Tibial nerve (tissue), 4 donors: ENCODE measurements around the gene MYO1B. TPM values are rescaled to one million over a fixed set of nuclear protein-coding genes. Genes with fewer than 3 reads are reported as not detected.

Experiments
- DNase-seq, 2 donors: peaks; one replicate each; pipeline ENCODE4 v3.0.0-alpha.2; 2019; ENCODE audit warnings: low spot score in 2 of 2
- H3K27ac ChIP-seq, 4 donors: fragments of 200-600 bp; sonication (generic) in 3 of 4; one replicate each; pipeline ENCODE4 v1.5.1; 2017 to 2019; ENCODE audit warnings: mild to moderate bottlenecking in 1 of 4
- H3K27me3 ChIP-seq, 2 donors: fragments of 200-600 bp; sonication (generic) in 1 of 2; one replicate each; pipeline versions ENCODE4 v1.5.1 to v1.6.0; 2017 to 2019
- H3K36me3 ChIP-seq, 3 donors: fragments of 200-600 bp; sonication (generic); one replicate each; pipeline ENCODE4 v1.5.1; 2018 to 2019
- H3K4me1 ChIP-seq, 4 donors: fragments of 200-600 bp; sonication (generic) in 3 of 4; one replicate each; pipeline ENCODE4 v1.5.1; 2017 to 2019
- H3K4me3 ChIP-seq, 4 donors: fragments of 200-600 bp; sonication (generic) in 3 of 4; one replicate each; pipeline ENCODE4 v1.5.1; 2017 to 2019; ENCODE audit warnings: mild to moderate bottlenecking in 1 of 4, moderate library complexity in 1 of 4
- H3K9me3 ChIP-seq, 4 donors: fragments of 200-600 bp; sonication (generic) in 3 of 4; one replicate each; pipeline ENCODE4 v1.5.1; 2017 to 2019
- EP300 ChIP-seq, 2 donors: sonication (generic); formaldehyde crosslinking; IDR thresholded peaks; one replicate each; pipeline ENCODE4 v1.6.1; 2017; ENCODE audit warnings: antibody characterized with exemption in 2 of 2, mild to moderate bottlenecking in 1 of 2
- POLR2A ChIP-seq, 2 donors: fragments of 450-650 bp; IDR thresholded peaks; one replicate each; pipeline ENCODE4 v1.6.1; 2017; ENCODE audit warnings: antibody characterized with exemption in 2 of 2, mild to moderate bottlenecking in 2 of 2, moderate library complexity in 2 of 2
- WGBS, 2 donors: methylation state at CpG; one replicate each; pipeline ENCODE4 v1.1.5; 2018; 5-methylcytosine and 5-hydroxymethylcytosine counted together
- total RNA-seq, 4 donors: library from RNA; depleted of rRNA; stranded (reverse); fragments of >200 nt; gene quantifications; one replicate each; pipeline ENCODE4 v1.1.0, GENCODE V29; 2016
- TF ChIP-seq, protein P1 (sequence below), 5 experiments: fragments of 200-600 bp in 3 of 5; fragments of 450-650 bp in 2 of 5; sonication (generic) in 3 of 5; IDR thresholded peaks; one replicate each; pipeline ENCODE4 v1.5.1; 2016 to 2019; ENCODE audit warnings: antibody characterized with exemption in 5 of 5, mild to moderate bottlenecking in 3 of 5, moderate library complexity in 2 of 5

Gene MYO1B
- total RNA-seq, 4 donors from 2014 or later = 27.9 to 44.4 (median 36.8) TPM

GRCh38 chr2:191303140-191304005 is 58.2 kb downstream of the MYO1B start:
- 73 to 77% methylated on average over 5 of the region's 5 CpGs for WGBS, 2 donors
- DNase-seq = no peak
- TF ChIP-seq, protein P1, sequence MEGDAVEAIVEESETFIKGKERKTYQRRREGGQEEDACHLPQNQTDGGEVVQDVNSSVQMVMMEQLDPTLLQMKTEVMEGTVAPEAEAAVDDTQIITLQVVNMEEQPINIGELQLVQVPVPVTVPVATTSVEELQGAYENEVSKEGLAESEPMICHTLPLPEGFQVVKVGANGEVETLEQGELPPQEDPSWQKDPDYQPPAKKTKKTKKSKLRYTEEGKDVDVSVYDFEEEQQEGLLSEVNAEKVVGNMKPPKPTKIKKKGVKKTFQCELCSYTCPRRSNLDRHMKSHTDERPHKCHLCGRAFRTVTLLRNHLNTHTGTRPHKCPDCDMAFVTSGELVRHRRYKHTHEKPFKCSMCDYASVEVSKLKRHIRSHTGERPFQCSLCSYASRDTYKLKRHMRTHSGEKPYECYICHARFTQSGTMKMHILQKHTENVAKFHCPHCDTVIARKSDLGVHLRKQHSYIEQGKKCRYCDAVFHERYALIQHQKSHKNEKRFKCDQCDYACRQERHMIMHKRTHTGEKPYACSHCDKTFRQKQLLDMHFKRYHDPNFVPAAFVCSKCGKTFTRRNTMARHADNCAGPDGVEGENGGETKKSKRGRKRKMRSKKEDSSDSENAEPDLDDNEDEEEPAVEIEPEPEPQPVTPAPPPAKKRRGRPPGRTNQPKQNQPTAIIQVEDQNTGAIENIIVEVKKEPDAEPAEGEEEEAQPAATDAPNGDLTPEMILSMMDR (IDR thresholded peaks at IDR 0.05) = no peak
- TF ChIP-seq EP300 (IDR thresholded peaks at IDR 0.05) (no peak), POLR2A (IDR thresholded peaks at IDR 0.05) (no peak)
- Histone ChIP-seq H3K27ac (no peak overlapping the region), H3K36me3 (no peaks in the 10 kb centered on the region), H3K4me1 (peaks cover 0 to 14% (median 8%) of the 10 kb centered on the region in 4 donors), H3K27me3 (no peaks in the 10 kb centered on the region), H3K4me3 (no peak overlapping the region), H3K9me3 (no peaks in the 10 kb centered on the region)

GRCh38 chr2:191304939-191305875 is 60.0 kb downstream of the MYO1B start:
- Histone ChIP-seq H3K4me1 (peaks cover 0 to 14% (median 8%) of the 10 kb centered on the region in 4 donors), H3K4me3 (no peak overlapping the region), H3K27ac (peak overlapping the region; percentile 27 to 61 (median 56)), H3K36me3 (no peaks in the 10 kb centered on the region), H3K27me3 (no peaks in the 10 kb centered on the region), H3K9me3 (no peaks in the 10 kb centered on the region)
- TF ChIP-seq EP300 (IDR thresholded peaks at IDR 0.05) = peak in 1 of 2 donors; percentile 73
- TF ChIP-seq, protein P1 (IDR thresholded peaks at IDR 0.05) = no peak
- 68 to 79% methylated on average over 8 of the region's 8 CpGs for WGBS, 2 donors
- DNase-seq = peak; percentile 40 to 62

DNA sequence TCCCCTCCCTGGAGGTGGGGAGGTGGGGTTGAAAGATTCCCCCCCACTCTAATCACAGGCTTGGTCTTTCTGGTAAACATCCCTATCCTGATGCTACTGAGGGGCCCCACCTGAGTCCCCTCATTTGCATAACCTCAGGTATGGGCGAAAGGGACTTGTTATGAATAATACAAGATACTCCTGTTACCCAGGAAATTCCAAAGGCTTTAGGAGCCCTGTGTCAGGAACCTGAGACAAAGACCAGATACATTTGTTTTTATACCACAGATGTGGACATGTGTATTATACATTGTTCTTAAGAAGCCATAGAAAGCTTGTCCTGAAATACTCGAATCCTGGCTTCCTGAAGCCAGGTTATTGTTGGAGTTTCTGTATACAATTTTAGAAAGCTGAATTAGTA is 62.8 kb downstream of the MYO1B start:
- Histone ChIP-seq H3K9me3 (no peaks in the 10 kb centered on the region), H3K27me3 (no peaks in the 10 kb centered on the region), H3K36me3 (no peaks in the 10 kb centered on the region), H3K27ac (no peak overlapping the region), H3K4me1 (peaks cover 0 to 14% (median 7%) of the 10 kb centered on the region in 4 donors), H3K4me3 (no peak overlapping the region)
- no peak for DNase-seq
- TF ChIP-seq, protein P1 (IDR thresholded peaks at IDR 0.05) = no peak
- TF ChIP-seq POLR2A (IDR thresholded peaks at IDR 0.05) (no peak), EP300 (IDR thresholded peaks at IDR 0.05) (no peak)
- WGBS, 2 donors = 90 to 92% methylated on average over 2 of the region's 2 CpGs

- TF ChIP-seq EP300 (IDR thresholded peaks at IDR 0.05) (no peak), POLR2A (IDR thresholded peaks at IDR 0.05) (no peak)
- TF ChIP-seq, protein P1 (IDR thresholded peaks at IDR 0.05) = no peak
- 97 to 98% methylated on average over 4 of the region's 4 CpGs for WGBS, 2 donors
- no peak overlapping the region for H3K27ac ChIP-seq
Observed at GRCh38 chr2:191311156-191311555, 66.0 kb downstream of the MYO1B start.

More at GRCh38 chr2:191311156-191311555, 66.0 kb downstream of the MYO1B start:
- no peaks in the 10 kb centered on the region for H3K4me1 ChIP-seq
- H3K27me3 ChIP-seq = no peaks in the 10 kb centered on the region
- H3K36me3 ChIP-seq = no peaks in the 10 kb centered on the region
- no peak for DNase-seq
- H3K9me3 ChIP-seq = no peaks in the 10 kb centered on the region
- no peak overlapping the region for H3K4me3 ChIP-seq
